Hematopoietic multipotent progenitor cell treated with erythropoietin and hydrocortisone succinate and interleukin-3 and kit ligand, for 6 days (in vitro differentiated cells): Measurements from ENCODE around the gene NPAS3.

ENCODE experiments used
- DNase-seq: peaks from one replicate; pipeline ENCODE4 v3.0.0-alpha.2; 2015

Gene NPAS3

DNA sequence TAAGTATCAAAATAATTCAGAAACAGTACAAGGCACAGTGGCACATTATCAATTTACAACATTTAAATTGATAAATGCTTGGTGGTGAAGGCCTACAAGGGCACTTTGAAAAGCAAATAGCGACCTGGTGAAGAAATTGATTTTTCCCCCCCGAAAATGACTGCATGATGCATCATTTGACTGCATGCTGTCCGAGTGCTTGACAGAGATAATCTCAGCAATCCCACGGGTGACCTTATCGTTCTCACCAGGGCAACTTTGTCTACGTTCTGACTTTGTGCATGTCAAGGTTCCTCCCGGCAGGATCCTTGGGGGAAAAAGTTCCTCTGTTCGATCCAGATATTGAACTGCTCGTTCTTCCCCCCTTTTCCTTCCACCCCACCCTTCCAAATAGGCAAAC, 627.4 kb downstream of the NPAS3 start:
- peak; percentile 58 for DNase-seq

DNA sequence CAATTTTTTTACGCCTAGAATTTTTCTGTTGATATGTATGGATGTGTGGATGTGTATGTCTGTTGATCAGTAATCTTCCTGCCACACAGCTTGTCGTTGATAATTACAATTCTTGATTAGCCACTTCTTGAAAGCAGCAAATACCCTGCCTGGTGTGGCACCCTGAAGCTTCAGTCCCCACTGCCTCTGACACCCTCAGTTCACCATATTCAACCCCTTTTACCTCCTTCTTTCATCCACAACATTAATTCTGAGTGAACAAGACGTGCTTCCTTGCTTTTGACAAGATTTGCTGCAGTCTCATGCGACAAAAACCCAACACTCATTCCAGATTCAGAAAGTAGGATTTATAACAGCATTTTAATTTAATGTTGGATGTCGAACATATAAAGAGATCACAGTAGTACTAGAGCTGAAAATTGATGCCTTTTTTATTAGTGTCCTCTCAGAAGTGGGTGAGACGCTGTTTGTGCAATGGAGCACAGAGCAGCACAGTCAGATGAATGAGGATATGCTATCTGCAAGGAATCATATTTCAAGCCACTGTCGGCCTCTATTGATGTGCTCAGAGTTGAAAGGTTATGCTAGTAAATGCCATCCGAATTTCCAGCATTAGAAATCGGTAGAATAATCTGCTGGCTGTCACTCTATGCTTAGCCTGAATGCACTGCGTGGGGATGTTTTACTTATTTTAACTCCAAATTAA, 628.5 kb downstream of the NPAS3 start:
- DNase-seq = no peak

DNA sequence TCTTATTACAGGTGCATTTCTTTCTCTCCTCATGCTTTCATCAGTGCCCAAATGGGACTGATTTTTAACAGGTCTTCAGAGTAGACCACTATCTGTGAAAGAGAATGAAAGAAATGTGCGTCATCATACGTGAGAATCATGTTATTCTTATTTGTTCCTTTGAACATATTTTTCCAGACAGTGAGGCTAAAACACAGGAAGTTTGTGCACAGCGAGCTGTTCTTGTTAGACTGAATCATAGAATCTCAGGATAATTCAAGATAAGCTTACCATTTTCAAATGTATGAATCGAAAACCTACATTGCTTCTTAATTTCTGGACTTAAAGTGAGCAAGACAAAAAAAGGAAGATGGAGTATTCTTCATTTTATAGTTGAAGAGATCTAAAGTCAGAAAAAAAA, 629.1 kb downstream of the NPAS3 start:
- no peak for DNase-seq

DNA sequence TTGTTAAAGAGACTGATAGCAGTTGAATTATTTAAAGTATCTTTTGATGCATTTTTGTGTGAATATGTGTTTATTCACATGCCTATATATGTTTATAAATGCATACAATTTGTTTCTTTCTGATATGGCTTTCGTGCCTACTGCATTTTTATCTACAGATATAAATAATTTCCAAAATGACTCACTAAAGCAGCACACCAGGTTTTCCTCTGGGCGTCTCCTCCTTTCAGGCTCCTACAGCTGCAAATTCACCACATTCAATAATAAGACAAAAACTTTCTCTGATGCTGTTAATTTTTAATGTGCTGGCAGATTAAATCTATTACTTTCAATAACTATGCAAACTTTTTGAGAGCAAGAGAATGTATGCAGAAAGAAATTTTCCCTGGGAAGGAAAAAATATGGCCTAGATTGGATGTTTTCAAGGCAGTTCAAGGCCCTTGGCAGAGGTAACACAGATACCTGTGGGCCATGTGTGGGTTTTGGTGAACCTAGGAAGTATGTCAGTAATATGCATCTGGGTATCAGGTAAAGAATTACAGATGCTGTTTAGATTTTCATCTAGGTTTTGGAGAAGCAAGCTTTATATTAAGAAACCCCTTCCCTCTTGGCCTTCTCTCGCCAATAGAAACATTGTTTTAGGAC, 630.4 kb downstream of the NPAS3 start:
- peak; percentile 44 for DNase-seq

DNA sequence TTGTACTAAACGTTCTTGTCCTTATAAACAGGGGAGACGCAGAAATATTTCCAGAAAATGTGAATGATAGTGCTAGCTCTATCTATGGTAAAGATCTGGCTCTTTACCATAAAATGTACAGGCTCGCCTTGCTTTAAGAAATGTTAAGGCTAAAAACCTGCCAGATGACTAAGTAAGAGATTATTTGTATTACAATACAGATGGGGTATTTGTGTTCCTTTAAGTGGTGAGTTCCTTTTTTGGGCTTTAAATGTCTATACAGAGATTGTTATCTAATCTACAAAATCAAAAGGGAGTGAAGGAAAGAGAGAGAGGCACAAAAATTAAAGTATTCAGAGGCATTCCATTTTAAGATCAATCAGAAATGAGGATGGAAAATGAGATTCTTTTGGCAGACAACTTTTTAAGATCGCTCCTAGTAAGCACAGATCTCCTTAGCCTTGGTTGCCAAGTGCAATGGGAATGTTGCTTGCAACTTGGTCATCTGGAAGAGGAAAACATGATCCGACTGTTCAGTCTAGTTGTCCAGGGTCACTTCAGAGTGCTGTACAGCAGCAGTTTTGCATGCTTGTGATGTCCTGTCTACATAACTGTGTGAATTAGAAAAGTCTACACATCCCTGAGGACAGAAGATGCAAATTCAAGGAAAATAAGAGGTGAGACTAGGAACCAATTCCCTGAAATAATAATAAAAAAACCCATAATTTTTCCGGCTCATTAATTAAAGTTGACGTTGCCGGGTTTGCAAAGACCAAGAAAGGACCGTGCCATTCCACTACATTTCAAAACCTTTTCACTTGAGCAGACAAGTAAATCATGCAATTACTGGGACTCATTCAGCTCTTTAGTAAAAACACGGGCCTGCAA, 631.4 kb downstream of the NPAS3 start:
- no peak for DNase-seq

DNA sequence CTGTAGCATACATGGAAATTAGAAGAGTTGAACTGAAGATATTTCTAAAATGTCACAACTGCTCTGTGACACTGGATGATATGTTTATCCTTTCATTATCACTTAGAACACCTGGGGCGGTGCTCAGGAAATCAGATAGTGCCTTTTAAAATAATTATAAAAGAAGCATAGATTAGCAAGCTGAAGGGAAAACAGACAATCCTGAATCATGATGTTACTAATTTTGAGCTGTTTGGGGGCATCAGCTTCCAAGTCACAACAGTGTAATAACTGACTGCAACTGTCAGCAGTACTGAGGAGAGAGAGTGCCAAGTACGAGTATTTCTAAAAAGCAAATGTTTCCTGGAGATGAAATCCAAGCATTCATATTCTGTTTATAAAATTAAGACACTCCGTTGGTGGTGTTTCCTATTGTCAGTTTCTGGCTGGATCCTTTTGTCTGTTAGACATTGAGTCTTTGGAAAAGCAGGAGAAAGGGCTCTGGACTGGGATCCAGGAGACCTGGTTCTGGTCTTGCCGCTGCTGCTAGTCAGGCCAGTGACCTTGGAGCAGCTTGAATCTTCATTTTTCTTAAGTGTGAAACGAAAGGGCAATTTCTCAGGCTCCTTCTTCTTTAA, 632.1 kb downstream of the NPAS3 start:
- peak; percentile 35 for DNase-seq

DNA sequence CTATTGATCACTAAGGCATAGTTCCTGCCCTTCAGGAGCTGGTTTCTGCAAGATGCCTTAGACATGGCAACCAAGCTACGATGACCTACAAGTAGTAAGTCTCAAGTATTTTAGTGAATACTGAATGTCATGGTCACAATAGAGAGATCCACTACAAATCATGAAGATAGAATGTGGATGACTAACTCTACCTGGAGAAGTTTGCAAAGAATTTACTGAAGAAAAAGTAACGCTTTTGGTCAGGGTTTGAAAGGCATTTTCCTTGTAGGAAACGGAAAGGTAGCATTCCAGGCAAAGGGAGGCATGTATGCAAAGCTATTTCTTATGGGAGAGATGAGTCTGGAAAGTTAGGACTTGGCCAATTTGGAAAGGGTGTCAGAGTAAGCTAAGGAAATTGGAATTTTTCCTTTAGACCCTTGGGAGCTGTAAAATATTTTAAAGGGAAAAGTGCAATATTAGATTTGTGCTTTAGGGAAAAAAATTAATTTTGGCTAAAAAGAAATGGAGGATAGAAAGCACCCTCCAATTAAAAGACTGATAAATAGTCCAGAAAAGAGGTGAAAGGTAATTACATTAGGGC, 634.7 kb downstream of the NPAS3 start:
- DNase-seq = no peak

DNA sequence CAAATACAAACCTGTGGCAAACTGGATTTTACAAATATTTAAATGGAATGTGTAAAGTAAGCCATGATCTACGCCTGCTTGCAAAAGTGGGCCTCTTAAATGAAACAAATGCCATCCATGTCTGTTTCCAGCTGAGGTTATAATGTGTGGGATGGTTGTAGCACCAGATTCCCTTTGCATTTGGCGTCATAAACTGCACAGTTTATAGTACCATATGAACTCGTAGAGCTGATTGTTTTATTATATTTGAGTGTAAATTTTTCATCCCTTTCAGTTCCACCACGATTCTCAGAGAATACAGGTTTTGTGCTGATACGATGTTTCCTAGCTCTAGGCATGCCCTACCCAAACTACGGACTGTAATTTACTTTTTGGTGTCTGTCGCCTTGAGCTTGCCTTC, 637.3 kb downstream of the NPAS3 start:
- DNase-seq = no peak

DNA sequence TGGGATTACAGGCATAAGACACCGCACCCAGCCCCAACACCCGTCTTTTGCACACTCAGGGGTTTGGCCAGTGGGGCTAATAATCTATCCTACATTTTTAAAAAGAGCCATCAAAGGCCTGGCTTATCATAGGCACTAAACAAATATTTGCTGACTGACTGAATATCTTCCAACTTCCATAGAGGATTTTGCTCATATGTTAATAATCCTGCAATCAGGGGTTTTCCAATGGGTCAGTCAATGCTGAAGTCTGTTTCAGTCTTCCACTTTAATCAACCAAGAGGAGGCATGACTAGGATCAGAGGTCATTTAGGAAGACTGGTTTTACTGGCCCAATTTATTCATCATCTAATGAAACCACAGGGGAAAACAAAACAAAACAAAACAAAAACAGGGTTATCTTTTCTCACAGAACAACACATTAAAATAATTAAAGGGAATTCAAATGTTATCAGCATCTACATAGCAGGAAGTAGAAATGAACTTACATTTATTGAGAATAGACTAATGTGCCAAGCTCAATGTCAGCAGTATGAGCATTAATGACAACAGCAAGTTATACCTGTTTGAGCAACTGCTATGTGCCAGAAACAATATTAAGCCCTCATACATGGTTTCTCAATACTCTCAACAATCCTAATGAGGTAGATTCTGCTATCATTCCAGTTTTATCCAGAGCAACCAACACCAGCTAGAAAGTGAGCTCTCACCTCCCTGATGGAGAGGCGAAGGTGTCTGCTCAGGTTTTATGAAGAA, 640.0 kb downstream of the NPAS3 start:
- DNase-seq = no peak

DNA sequence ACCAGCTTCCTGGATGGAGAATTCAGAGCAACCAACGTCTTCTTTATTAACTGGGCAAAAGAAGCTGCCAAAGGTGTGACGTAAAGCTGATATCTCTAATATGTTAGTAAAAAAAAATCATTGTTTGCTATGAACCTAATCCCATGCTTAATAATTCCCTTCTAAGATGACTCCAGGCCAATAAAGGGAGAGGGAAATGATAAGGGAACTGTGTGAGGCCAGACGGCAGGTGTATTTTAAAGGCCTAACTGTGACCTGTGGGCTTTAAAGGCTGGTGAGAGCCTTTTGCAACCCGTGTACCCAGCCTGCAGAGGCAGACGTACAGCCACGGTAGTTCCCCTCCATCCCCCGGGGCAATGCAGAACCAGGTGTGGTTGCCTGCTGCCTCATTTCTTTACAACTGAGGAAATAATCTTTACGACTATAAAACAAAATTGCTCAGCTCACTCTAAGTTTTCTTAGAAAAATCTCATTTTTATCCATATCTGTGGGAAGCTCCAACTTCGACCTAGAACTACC, 641.6 kb downstream of the NPAS3 start:
- no peak for DNase-seq

DNA sequence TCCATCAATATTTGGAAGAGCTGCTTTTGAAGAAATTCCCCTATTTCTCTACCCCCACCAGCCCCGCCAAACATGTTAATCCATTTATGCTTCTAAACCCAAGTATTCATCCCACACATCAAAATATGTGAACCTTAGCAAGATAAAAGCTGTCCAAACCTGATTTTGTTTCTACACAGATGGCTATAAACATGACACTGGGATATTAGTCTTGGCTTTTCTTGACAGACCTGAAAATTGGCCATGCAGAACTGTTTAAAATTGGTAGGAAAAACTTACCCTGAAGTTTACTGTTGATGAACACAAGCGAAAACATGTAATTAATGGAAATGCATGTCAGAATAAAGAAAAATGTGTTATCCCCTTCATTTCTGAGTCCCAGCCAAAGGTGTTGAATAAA, 642.2 kb downstream of the NPAS3 start:
- DNase-seq = no peak

DNA sequence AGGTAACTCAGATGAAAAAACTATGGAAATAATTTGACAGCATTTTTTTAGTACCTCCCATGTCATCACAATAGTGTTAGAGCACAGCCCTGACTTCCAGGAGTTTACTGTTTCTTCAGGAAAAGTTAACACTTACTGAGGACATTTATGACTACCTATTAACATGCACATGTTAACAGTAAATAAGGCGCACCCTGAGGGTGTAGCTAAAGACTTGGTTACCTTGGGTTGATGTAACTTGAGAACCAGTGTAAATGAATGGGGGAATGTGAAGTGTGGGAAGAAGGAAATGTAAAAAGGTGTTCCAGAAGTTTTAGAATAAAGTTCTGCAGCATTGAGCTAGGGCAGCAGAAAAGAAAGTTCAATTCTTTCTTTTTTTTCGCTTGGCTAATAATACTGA, 646.0 kb downstream of the NPAS3 start:
- DNase-seq = no peak

DNA sequence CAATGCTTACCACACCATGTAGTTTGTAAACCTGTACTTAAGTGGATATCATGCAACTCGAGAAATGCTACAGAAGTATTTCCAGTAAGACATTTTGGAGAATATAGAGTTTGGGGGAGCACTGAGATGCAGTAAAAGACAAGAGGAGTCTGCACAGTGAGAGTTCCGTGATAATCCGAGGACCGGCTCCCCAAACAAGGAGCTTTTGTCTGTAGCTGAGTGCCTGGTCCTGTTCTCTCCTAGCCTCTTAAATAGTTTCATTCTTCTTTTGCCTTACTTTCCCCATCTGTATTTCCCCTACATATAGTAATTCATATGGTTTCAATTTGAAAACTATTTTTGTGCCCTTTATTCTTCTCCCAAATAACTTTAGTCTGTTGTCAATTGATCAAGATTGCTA, 648.1 kb downstream of the NPAS3 start:
- no peak for DNase-seq

DNA sequence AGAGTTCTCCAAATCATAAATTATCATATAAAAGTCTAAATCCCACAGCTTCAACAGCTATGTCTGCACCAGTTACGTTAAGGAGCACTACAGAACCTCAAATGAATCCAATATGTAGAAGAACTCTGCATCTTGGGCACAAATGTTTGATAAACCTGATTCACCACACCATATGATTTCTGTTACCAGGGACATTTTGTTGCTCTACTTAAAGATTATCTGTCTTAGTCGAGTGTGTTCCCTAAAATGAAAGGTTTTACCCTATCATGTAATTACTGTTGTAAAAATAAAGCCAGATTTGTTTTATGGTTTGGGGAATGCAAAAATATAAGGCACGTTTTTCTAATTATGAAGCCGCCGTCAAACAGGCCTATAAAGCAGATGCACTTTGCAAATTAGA, 649.1 kb downstream of the NPAS3 start:
- DNase-seq = no peak

DNA sequence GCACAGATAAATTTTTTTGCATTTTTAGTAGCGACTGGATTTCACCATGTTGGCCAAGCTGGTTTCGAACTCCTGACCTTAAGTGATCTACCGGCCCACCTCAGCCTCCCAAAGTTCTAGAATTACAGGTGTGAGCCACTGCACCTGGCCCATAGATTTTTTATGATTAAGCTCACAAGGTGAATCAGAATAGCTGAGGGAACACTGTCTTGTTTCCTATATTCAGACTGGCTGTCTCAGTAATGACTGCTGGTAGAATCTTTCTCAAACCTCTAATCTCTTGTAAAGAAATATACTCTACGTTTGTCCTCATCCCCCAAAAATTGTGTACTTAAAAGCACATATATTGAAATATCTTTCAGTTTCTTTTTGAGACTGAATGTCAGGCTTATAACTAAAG, 650.1 kb downstream of the NPAS3 start:
- no peak for DNase-seq

DNA sequence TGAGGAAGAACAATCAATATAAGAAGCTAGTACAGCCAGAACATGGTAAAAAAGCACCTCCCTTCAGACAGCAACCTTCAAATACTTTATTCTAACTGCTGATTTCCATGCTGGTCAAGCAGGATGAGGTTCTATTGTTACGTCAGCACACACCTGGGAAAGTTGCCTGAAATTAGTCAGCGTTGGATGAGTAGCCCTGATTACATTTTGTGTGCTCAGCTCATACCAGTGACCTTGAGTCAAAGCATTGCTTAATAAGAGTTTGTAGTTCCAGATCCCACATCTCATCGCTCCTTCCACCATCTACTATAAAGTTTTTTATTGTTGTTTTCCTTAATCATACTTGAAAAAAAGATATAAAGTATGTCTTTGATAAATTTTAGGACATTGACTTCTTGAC, 650.7 kb downstream of the NPAS3 start:
- DNase-seq = no peak

DNA sequence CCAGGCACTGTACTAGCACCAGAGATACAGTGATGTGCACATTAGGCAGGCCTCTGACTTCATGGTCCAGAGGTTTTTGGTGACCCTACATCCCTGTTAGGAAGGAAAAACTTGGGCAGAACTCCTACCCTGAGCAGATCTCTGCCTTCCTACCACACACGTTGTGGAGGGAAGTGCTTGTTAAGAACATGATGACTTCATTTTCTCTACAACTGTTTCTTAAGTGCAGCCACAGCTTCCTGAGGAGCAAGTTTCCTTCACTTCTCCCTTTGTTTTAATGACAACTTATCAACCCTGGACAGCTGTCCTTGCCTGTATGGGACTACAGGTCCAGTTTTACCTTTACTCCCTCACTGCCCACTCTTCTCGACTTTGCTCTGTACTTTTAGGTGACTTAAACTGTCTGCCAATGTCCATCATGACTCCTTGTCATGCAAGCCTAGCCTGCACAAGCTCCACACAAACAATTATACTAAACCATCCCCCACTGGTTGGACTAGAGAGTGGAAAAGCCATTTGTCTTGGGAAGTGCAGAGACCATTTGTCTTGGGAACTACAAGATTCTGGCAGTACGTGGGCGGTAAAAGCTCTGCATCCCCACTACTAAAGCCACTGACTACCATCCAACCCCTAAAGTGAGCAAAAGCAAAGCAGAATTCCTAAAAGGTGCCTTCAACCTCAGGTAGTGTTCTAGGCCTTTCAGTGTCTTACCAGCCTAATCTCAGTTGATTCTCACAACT, 652.4 kb downstream of the NPAS3 start:
- DNase-seq = no peak

DNA sequence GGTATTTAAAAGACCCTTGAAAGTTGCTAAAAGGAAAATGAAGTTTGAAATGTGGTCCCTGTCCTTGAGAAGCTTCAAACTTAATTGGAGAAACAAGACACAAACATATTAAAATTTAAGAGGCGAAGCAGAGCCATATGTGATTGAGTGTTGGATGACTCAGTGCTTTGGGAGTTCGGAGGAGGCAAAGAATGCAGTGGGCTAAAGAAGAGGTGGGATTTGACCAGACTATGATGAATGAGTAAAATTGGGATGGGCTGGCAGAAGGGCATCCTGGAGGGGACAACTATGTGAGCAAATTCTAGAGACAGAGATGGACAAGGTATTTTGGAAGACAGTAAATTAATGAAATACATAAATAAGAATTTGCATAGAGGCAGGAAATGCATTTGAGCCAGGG, 653.6 kb downstream of the NPAS3 start:
- no peak for DNase-seq

DNA sequence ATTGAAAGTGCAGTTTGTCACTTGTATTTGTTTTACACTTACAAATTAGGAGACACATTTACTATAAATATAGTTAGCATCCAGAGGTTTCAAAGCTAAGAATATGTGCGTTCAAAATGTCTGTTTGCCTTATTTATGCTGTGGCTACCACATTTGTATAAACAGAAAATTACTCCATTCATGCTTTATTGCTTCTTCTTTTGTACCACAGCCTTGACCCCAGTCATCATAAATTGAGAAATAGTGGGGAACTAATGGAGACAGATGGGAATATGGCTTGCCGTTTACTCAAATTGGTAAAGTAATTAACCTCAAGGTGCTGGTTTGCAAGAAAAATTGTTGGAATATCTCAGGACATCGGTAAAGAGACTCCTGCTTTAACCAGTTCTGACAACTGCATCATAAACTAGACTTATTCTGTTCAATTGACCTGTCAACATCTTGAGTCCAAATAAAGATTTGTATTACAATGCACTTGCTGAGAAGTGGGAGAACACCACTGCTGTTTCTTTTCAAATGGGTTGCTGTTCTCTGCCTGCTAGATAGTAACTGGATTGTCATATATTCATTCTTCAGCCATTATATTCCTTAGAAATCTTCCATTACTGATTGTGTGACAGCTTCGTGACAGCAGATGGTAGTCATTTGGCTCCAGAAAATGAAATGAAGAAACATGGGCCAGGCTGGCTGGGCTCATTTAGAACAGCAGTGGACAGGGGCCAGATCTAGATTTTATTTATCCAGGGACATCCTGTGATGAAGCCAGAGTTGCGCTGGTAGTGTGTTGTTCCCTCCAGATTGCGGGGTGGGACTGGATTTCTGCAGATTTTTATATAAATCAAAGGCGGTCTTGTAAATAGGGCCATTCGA, 657.8 kb downstream of the NPAS3 start:
- DNase-seq = no peak

DNA sequence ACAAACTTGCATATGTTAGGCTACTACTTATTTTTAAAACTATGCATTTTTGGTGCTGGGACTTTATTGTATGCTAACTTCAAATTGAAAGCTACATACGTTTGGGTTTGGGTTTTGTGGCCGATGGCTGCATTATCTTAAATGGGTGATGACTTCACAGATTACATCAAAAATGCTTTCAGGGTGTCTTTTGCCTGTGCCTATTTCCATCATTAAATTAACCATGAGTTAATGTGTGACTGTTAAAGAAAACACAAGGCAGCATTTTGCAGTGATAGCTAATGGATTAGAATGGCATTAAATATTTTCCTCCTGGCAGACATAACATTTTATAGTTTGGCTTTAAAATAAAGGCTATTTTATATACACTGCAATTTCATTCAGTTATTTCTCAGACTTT, 659.9 kb downstream of the NPAS3 start:
- no peak for DNase-seq
